Measurements from ENCODE around the gene N4BP2L2.

N4BP2L2 gene

DNA sequence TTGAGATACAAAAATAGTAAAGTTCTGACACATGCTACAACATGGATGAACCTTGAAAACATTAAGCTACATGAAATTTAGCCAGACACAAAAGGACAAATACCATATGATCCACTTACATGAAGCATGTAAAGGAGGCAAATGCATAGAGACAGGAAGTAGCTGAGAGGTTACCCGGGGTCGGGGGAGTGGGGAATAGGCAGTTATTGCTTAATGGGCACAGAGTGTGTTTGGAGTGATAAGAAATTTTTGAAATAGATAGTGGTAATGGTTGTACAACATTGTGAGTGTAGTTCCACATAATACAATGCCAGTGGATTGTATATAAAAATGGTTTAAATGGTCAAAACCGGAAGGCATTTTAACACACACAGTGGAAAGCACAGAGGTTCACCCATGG lies 115.0 kb downstream of the N4BP2L2 start:
- no peak for DNase-seq

DNA sequence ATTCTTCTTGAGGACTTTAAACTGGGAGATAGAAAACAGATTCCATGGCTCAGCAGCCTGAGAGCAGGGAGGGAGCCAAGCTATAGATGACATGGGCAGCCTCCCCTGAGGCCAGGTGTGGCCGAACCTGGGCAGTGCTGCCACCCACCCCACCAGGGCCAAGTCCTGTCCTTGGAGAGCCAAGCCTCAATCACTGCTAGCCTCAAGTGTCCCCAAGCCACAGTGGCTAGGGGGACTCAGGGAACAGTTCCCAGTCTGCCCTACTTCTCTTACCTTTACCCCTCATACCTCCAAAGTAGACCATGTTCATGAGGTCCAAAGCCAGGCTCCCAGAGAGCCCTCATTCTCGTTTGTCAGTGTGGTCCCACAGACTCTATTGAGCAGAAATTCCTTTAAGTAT lies 118.7 kb downstream of the N4BP2L2 start:
- no peak for DNase-seq

DNA sequence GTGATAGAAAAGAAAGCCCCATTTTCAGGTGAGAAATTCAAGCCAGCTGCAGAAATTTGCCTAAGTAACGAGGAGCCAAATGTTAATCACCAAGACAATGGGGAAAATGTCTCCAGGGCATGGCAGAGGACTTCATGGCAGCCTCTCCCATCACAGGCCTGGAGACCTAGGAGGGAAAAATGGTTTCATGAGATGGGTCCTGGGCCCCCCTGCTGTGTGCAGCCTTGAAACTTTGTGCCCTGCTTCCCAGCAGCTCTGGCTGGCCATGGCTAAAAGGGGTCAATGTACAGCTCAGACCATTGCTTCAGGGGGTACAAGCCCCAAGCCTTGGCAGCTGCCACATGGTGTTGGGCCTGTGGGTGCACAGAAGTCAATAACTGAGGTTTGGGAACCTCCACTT lies 120.6 kb downstream of the N4BP2L2 start:
- DNase-seq: no peak

DNA sequence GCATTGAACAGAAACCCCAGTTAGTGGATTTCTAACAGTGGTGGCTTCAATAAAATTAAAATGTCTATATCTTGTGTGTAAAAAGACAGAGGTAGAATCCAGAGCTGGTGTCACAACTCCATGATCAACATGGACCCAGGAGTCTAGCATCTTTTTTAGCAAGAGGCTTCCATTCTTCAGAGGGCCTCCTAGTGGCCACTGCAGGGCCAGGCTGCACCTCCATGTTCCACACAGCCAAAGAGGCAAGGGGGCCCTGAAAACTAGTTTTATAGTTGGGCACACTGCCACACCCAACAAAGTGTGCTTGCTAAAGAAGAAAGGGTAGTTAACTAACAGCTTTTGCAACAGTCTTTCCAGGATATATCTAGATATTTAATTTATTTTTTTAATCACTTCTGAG lies 123.6 kb downstream of the N4BP2L2 start:
- no peak for DNase-seq

DNA sequence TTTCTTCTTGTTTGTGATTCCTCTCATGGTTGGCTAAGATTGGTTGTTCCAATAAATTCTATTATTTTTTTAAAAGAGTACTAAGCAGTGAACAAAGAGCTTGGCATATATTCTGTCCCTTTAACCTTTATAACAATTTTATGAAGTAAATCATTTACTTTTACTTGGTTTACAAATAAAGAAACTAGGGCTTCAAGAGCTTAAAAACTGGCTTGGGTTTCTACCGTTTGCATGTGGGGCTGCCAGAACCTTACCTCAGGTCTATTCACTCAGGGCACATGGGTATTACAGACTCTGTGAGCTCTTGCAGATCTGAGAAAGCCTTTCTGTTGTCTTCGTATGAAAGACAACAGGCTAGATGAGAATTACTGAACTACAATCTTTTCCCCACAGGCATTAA lies 124.0 kb downstream of the N4BP2L2 start:
- DNase-seq: no peak

DNA sequence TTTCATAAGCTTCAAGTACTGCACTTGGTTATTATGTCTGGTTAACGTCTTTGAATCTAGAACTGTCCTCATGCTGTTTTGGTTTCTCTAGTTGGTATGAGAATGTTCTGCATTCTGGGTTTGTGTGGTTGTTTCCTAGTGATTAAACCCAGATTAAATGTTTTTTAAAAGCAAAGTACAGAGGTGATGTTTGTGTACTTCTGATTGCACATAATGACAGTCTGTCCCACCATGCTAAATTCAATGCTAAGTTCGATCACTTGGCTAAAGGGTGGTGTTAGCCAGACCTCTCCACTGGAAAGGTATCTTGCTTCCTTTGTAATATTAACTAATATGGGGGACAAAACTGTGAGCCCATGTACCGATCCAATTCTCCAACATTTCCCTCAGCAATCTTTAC lies 125.3 kb downstream of the N4BP2L2 start:
- no peak for DNase-seq

DNA sequence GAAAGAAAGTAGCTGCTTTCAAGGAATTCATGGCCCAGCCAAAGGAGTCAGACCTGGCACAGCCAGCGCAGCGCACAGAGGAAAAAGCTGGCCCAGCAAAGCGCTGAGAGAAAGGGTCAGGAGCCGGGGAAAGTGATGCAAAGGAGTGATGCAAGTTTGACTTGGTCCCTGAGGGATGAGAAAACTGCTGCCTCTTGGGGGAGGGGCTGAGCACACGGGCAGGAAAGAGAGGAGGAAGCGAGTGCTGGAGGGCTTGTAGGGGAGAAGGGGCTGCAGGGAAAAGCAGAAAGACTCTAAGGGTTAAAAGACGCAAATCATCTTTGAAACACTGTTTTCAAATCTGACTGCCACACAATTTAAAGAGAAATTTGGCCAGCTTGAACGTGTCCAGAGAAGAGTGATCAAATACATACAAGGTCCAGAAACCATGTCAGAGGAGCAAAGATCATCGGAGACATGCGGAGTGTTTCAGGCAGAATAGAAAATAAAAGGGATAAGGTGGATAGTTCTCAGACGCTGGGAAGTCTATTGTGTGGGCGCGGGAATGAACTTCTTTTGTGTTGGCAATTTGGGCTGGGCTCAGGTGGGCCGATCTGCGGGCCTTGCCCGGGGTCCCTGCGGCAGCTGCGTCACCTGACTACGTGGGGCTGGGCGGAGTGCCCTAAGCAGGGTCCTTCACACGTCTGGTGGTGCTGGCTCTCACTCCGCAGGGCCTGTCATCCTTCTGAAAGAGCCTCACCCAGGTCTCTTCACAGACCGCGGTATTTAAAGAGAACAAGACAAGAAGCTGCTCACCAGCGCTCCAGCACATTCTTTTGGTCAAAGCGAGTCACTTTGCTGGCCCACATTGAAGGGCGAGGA lies 128.8 kb downstream of the N4BP2L2 start:
- no peak for DNase-seq

DNA sequence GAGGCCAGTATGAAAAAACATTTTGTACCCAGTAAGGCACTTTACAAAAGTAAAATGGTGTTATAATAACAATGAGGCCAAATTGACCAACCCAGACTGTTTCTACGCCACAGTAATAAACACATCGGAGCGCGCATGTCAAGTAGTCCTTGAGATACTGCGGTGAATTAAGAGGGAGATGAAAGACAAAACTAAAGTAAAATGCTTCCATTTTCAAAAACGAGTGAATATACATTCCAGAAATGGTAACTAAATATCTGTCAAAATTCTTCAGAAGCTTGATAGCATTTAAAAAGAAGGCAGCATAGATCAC lies 129.6 kb downstream of the N4BP2L2 start:
- no peak for DNase-seq

DNA sequence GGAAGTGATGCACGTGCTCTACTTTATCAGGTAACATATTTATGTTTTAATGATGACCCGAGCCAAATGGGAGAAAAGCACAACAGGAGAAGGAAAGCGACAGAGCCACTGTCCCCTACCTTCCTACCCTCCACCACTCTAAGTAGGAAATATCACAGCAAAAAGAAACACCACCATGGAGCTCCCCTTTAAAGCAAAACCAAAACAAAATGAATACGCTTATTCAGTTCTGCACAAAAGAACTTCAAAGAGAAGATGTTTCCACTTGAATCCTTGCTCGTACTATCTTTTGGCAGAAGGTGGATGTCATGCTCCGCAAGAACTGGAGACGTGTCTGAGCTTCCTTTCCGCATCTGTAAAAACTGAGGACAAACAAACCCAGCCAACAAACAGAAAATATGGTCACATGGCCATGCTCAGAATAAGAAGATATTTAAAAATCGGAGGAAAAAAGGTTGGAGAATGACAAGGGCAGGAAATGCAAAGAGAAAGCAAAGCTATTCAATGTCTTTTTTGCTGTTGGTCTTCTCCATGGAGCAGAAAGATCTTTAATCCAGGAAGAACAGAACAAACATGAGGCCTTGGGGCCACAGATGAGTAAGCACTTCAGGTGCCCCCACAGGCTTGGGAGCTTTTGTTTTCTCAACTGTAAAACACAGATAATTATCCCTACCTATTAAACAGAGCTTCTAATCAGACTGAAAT lies 130.1 kb downstream of the N4BP2L2 start:
- DNase-seq: no peak

DNA sequence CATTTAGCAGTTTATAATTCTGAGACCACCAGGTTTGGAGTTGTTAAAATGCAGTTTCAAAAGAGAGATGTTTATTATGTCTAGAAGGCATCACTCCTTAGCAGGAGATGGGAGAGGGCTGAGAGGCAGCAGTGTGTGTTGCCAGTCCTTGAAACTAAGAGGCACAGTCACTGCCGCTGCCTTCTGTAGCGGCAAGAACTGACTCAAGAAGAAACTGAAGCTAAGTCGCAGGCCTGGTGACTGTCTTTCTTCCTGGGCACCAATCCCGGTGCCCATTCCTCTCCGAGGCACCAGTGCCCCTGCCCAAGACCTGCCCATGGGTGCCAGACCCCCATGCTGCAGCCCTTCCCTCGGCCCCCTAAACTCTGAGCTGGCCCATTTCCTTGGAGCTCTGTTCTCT lies 130.7 kb downstream of the N4BP2L2 start:
- DNase-seq: no peak

DNA sequence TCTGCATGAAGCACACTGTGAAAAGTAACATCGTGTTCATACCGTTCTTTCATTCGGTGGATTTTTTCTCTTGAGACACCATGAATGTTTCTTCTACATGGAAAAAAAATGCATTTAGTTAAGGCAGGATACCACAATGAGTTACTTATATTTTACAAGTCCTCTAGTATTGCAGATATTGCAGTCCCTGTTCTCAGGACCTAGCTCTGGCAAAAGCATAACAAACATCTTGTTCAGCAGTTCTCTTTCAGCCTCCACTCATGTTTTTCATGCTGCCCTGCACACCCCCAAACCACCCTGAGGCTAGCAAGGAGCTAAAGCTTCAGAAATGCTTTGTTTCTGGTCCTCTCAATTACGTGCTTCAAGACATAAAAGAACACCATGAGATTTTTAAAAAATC lies 135.5 kb downstream of the N4BP2L2 start:
- no peak for DNase-seq

DNA sequence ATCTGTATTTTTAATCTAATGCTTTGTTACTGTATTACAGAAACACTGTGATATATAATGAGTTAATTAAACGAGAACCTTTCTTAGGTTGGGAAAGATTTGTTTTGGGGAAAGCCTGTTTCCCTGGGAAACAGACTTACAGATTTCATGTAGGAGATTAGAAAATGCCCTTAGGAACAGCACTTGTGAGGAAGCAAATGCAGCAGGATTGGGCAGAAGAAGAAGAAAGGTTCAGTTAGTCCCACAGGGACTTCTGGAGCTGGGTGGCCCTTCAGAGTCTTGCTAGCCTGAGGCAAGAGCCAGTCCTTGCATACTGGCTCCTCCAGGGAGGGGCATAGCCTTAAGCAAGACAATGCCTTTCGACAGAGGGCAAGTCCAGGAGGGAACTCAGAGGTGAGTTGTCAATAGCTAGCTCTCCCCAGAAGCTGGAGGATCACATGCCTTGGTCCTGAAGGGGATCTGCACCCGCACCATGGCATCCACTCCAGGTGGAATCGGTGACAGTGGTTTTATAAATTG lies 147.4 kb downstream of the N4BP2L2 start:
- DNase-seq: no peak

DNA sequence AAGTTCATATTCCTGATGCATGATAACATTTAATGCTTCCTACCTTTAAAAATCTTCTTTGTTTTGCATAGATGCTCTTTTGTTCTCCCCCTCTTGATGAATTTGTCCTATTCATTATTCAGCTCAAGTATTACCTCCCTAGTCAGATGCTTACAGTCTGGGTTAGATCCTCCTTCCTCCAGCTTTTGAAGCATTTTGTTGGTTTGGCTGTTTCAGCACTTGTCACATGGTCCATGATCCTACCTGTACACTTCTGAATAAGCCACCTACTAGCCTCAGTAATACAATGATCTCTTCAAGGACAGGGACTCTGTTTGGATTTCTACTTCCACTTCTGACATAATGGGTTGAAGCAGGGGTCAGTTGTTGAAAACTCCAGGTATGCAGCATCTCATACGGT lies 148.1 kb downstream of the N4BP2L2 start:
- DNase-seq: no peak

DNA sequence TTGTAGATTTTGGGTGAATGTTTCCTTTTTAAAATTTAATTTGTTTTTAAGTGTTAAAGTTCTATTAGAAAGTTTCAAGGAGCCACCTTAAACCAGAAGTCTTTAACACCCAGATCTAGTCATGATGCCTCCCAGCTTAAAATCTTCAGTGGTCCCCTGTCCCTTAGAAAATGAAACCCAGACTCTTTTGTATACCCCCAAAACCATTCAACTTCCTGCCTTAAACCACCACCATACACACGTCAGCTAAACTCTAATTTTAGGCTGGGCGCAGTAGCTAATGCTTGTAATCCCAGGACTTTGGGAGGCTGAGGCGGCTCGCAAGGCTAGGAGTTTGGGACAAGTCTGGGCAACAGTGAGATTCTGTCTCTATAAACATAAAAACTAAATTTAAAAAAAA lies 148.5 kb downstream of the N4BP2L2 start:
- DNase-seq: no peak

DNA sequence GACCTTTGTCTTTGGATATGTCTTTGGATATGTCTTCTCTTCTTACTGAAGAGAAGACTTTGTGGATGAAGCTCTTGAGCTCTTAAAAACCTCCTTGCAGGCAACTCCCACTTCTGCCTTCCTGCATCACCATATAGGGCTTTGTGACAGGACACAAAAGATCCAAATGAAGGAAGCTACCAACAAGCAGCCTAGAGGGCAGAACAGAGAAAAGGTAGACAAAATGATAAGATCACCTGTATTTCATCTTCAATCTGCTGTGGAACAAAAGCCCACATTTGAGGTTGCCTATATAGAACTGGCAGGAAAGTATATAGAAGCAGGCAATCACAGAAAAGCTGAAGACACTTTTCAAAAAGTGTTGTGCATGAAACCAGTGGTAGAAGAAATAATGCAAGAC lies 153.2 kb downstream of the N4BP2L2 start:
- DNase-seq: no peak

DNA sequence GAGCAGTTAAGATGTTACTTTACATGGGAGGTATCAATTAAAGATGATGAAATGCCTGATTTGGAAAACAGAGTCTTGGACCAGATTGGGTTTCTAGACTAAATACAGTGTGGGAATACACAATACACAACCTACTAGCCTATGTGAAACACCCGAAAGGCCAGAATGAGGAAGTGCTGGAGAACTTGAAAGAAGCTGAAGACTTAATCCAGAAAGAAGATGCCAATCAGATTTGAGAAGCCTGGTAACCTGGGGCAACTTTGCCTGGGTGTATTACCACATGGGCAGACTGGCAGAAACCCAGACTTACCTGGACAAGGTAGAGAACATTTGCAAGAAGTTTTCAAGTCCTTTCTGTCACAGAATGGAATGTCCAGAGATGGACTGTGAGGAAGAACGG lies 153.9 kb downstream of the N4BP2L2 start:
- no peak for DNase-seq

DNA sequence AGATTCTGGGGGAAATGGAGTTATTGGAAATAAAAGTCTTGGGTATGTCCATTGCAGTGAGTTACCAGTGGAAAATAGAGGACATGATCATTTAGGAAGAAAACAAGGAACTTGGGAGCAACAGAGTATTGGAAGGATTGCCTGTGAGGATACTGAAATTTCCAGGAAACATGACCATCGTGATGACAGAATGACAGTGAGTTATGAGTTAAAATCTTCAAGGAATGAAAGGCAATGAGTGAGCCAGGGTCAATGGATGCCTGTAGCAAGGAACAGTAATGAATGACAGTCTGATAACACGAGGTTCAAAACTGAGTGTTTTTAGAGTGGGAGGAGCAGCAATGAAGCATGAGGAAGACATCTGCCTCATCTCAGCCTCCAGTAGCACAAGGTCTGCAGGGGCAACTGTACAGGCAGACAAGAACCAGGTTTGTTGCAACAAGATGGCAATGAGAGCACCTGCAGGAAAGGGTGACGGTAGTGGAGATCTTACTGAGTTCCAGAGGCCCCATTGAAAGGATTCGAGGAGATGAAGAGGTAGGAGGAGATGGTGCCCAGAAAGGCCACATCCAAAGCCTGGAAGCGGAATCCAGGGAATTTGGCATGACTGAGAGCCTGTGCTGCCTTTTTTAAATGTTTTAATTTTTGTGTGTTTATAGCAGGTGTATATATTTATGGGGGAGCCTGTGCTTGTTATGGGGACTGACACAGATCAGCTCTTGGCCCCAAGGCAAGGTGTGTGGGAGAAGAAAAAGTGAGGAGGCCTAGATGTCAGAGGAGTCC lies 154.6 kb downstream of the N4BP2L2 start:
- no peak for DNase-seq
